ENCODE results near the gene SERF1A.
"Not testable (repeated sequence)": the region's sequence is repeated elsewhere in the genome, so short reads cannot be mapped to it uniquely, and the experiment has no call there.

Gene SERF1A

GRCh38 chr5:70900533-70901271, at the start of gene SERF1A:
Gene SERF1A, plus strand, starts transcription at chr5:70900669. Its CDS starts 201 bp downstream, at chr5:70900870.
- DNase-seq = not testable (repeated sequence)

- DNase-seq = not testable (repeated sequence)
Measured at GRCh38 chr5:70866778-70867177, 33.7 kb upstream of the SERF1A start.

DNA sequence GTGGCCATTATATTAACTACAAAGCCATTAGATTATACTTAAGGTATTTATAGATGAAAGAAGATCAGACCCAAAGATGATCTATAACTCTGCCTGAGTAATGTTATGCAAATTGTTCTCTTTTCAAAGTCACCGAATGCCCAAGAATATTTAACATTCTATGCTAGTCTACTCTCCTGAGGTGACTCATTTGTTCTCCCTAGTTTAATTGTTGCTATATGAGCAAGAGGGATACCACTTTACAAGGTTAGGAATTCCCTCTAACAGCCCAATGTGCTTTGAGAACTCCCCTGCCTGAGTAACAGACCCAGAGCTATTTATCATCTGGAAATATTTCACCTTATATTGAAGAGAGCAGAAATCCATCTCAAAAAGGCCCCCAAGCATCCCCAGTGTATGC, 29.8 kb upstream of the SERF1A start:
- DNase-seq = not testable (repeated sequence)

GRCh38 chr5:70896076-70896475, 4.4 kb upstream of the SERF1A start:
- DNase-seq = not testable (repeated sequence)

- DNase-seq = not testable (repeated sequence)
Measured at GRCh38 chr5:70901272-70901571, 753 bp downstream of the SERF1A start.

- not testable (repeated sequence) for DNase-seq
Measured at GRCh38 chr5:70906624-70907023, 6.2 kb downstream of the SERF1A start.

GRCh38 chr5:70916829-70917228, 16.4 kb downstream of the SERF1A start:
- DNase-seq = not testable (repeated sequence)

GRCh38 chr5:70925211-70925562, 24.7 kb downstream of the SERF1A start:
- not testable (repeated sequence) for DNase-seq

DNA sequence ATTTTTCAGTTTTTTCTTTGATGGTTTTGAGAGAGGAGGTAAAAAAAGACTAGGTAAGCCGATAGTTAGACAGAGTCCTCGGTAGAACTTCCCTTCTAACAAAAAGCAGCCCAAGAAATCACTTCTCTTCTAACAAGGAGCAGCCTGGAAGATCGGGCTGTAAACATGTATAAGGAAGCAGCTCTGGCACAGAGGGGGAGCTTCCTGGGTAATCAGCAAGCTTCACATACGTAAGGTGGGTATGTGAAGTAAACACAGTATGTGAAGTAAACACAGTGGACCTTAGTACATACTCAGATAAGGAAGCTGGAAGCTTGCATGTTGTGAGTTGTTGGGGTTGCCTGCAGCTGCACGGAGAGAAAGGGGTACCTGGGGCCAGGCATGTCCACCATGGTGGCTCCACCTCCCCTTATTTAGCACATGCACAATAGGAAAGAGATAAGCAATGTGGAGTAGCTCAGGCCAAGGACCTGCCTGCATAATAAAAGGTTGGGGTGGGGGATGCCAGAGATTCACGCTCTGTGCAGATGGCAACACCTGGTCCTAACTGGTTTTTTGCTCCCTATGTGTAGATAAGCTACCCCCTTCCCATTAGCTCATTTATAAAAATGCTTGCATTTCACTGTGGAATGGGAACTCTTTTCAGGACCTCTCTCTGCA, 31.4 kb downstream of the SERF1A start:
- not testable (repeated sequence) for DNase-seq

- DNase-seq = not testable (repeated sequence)
Measured at GRCh38 chr5:70932560-70932959, 32.1 kb downstream of the SERF1A start.

DNA sequence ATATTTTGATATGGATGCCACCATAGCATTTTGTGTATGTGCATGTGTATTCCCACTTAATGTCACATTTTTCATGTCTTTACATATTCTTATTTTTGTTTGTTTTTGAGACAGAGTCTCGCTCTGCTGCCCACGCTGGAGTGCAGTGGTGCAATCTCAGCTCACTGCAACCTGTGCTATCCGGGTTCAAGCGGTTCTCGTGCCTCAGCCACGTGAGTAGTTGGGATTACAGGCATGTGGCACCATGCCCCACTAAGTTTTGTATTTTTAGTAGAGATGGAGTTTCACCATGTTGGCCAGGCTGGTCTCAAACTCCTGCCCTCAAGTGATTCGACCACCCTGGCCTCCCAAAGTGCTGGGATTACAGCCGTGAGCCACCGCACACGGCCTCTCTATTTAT, 52.6 kb downstream of the SERF1A start:
- DNase-seq = not testable (repeated sequence)

All from GF-D8 (cell line).